Aorta (tissue), 5 donors: Measurements from ENCODE around the gene CTNND1. TPM values are rescaled to one million over a fixed set of nuclear protein-coding genes. Genes with fewer than 3 reads are reported as not detected.

Source experiments
- ATAC-seq: fragments of 200-7000 bp; cut with Tn5 transposase; one replicate; pipeline ENCODE4 v1.9.1; 2022; ENCODE audit warnings: moderate library complexity; ENCODE audit not compliant: low FRiP score
- DNase-seq, 2 donors: peaks; one replicate each; pipeline ENCODE4 v3.0.0-alpha.2; 2020
- H3K27ac ChIP-seq, 2 donors: one replicate each; pipeline ENCODE4 v1.5.1; 2013; ENCODE audit warnings: low read length in 2 of 2, mild to moderate bottlenecking in 2 of 2, moderate library complexity in 2 of 2, control low read depth in 1 of 2, inconsistent platforms in 1 of 2, low read depth in 1 of 2
- H3K27me3 ChIP-seq, 2 donors: one replicate each; pipeline ENCODE4 v1.6.1; 2013; ENCODE audit warnings: control low read depth in 1 of 2, low read length in 1 of 2, mild to moderate bottlenecking in 1 of 2, moderate library complexity in 1 of 2; ENCODE audit not compliant: insufficient read depth in 2 of 2, control insufficient read depth in 1 of 2
- H3K36me3 ChIP-seq, 2 donors: one replicate each; pipeline ENCODE4 v1.6.1; 2013; ENCODE audit warnings: control low read depth in 1 of 2, low read length in 1 of 2, mild to moderate bottlenecking in 1 of 2; ENCODE audit not compliant: insufficient read depth in 2 of 2, control insufficient read depth in 1 of 2
- H3K4me1 ChIP-seq, 2 donors: one replicate each; pipeline ENCODE4 v1.6.1; 2013; ENCODE audit warnings: low read length in 2 of 2, control low read depth in 1 of 2, mild to moderate bottlenecking in 1 of 2, moderate library complexity in 1 of 2; ENCODE audit not compliant: insufficient read depth in 2 of 2, control insufficient read depth in 1 of 2
- H3K4me3 ChIP-seq, 2 donors: one replicate each; pipeline ENCODE4 v1.5.1; 2013; ENCODE audit warnings: low read length in 2 of 2, control low read depth in 1 of 2, mild to moderate bottlenecking in 1 of 2
- H3K9me3 ChIP-seq: one replicate; pipeline ENCODE4 v1.6.1; 2013; ENCODE audit warnings: mild to moderate bottlenecking, low read length; ENCODE audit not compliant: control insufficient read depth
- WGBS, 2 donors: extraction: QIAGEN DNeasy Blood & Tissue Kit; methylation state at CpG; one replicate each; pipeline ENCODE4 v1.1.7; 2013; 5-methylcytosine and 5-hydroxymethylcytosine counted together
- intact Hi-C, 2 donors: fragments of 100-400 bp; cut with DNase I; formaldehyde crosslinking; loops; one replicate each; pipeline versions ENCODE4 v1.14.2 to v1.15.0; 2022
- polyA plus RNA-seq, 2 donors: library from polyadenylated mRNA; stranded (reverse); fragments of 200-250 nt; gene quantifications; one replicate each; pipeline ENCODE4 v1.2.3, GENCODE V29; 2013
- total RNA-seq, 2 donors: library from RNA; stranded (reverse); fragmentation: NEBNext Ultra II Directional; extraction: Animal tissue kit (Norgen Biotek cat#: 25700); gene quantifications; one replicate each; pipeline ENCODE4 v1.2.1, GENCODE V29; 2021
- donor health status: healthy with polysubstance abuse.
- donor health status: Bipolar disorder and iron deficiency.
- donor health status: DM: no; HTN: no; CAD: no.
- donor health status: DM: no; HTN: no; CAD: no.
- donor health status: DM: yes; HTN: yes; CAD: no.

Gene CTNND1
- total and polyA plus RNA-seq, 4 donors, result 31.6 to 213 (median 101) TPM

- Histone ChIP-seq H3K36me3 (peaks cover 1 to 3% of the 10 kb centered on the region in 2 donors), H3K27ac (no peak overlapping the region), H3K4me1 (no peaks in the 10 kb centered on the region), H3K27me3 (no peaks in the 10 kb centered on the region), H3K9me3 (no peaks in the 10 kb centered on the region), H3K4me3 (no peak overlapping the region)
- WGBS, 2 donors, result 67 to 80% methylated on average over 3 of the region's 3 CpGs
- intact Hi-C loops, result no loop called here
- DNase-seq, result no peak
- no peak for ATAC-seq
Measured at GRCh38 chr11:57735619-57736298, 25.8 kb upstream of the CTNND1 start.

DNA sequence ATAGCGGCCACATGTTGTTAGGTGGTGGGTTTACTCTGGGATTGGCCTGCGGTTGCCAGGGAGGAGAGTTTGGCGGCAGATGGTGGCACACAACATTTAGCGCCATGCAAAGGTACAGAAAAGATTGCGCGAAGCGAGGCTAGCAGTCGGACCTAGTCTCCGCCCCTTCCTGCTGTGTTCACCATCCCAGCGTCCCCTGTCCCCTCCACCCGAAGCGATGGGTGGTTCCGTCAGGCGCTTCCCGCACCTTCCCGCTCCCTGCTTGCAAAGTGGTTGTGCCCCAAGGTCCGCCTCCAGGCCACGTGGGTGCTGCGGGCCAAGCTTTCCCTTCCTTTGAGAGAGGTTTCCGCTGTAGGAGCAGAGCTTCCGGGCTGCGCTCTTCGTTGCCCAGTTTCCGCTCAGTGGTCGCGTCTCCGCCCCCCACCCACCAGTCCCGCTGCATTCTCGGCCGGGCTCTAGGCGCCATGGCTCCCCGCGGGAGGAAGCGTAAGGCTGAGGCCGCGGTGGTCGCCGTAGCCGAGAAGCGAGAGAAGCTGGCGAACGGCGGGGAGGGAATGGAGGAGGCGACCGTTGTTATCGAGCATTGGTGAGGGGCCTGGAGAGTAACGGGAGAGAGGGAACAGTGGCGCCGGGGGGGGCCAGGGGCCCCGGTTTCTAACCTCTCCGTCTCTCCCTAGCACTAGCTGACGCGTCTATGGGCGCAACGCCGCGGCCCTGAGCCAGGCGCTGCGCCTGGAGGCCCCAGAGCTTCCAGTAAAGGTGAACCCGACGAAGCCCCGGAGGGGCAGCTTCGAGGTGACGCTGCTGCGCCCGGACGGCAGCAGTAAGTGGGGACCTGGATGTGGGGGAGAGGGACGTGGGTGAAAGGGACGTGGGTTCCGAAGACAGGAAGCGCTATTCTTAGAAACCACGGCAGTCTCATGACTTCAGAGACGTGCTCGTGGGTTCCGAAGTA, 20.2 kb upstream of the CTNND1 start, which contains the start of gene SELENOH:
Gene SELENOH, plus strand, starts transcription at position 360 of the 955 bp plus-strand sequence. Its CDS starts 105 bp downstream, at position 465.
- intact Hi-C loops, result loop anchor here in 1 of 2 donors (2.0 kb wide), 2 partner anchors 29 to 57 kb away; partner anchors contain the start of genes MED19 and TMX2
- Histone ChIP-seq H3K27ac (peak within 1 kb of the TSS; percentile 46 to 94), H3K36me3 (peaks cover 0 to 3% of the 10 kb centered on the region in 2 donors), H3K4me1 (no peaks in the 10 kb centered on the region), H3K4me3 (peak within 1 kb of the TSS; percentile 67 to 69), H3K27me3 (no peaks in the 10 kb centered on the region), H3K9me3 (no peaks in the 10 kb centered on the region)
- DNase-seq (peak; percentile 98), ATAC-seq (peak; percentile 98)
- whole genome bisulfite sequencing, 2 donors, result 0% methylated on average over 65 to 75 of the region's 75 CpGs

GRCh38 chr11:57742087-57742452, 19.5 kb upstream of the CTNND1 start:
- intact Hi-C loops, result loop anchor here in 1 of 2 donors (2.0 kb wide), 1 partner anchor 57 kb away; no protein-coding TSS in a partner anchor
- WGBS, 2 donors, result 4% methylated on average over 10 of the region's 10 CpGs
- ATAC-seq (no peak), DNase-seq (no peak)
- H3K4me1 ChIP-seq, result no peaks in the 10 kb centered on the region
- H3K4me3 ChIP-seq, result peak overlapping the region; percentile 37 to 69
- H3K27me3 ChIP-seq, result no peaks in the 10 kb centered on the region
- peak overlapping the region in 1 of 2 donors; percentile 94 for H3K27ac ChIP-seq
- H3K9me3 ChIP-seq, result no peaks in the 10 kb centered on the region
- H3K36me3 ChIP-seq, result peaks cover 0 to 3% of the 10 kb centered on the region in 2 donors

DNA sequence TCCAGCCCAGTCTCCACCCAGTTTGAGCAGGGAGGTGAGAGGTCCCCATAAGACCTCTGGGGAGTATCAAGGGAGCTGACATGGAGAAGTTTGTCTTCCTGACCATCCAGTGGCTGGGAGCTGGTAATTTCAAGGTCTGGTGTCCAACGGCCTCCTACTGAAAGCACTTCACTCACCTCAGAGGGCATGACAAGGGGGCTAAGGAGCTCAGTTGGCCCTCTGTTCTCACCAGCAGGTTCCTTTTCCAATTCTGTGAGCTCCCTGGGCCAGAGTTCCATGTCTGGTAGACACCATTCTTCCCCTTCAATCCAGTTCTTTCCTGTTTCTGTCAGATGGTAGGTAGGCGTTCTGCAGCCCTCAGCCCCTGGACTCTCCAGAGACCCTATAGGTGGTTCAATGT, 17.2 kb upstream of the CTNND1 start:
- WGBS, 2 donors, result 83 to 86% methylated on average over 2 of the region's 2 CpGs
- Histone ChIP-seq H3K9me3 (no peaks in the 10 kb centered on the region), H3K27ac (no peak overlapping the region), H3K4me1 (no peaks in the 10 kb centered on the region), H3K36me3 (no peaks in the 10 kb centered on the region), H3K27me3 (no peaks in the 10 kb centered on the region), H3K4me3 (no peak overlapping the region)
- intact Hi-C loops, result no loop called here
- ATAC-seq, result no peak
- no peak for DNase-seq

- H3K36me3 ChIP-seq, result no peaks in the 10 kb centered on the region
- intact Hi-C loops, result no loop called here
- ATAC-seq, result no peak
Measured at GRCh38 chr11:57745206-57745605, 16.4 kb upstream of the CTNND1 start.

GRCh38 chr11:57746920-57747319, 14.7 kb upstream of the CTNND1 start:
- no peak for ATAC-seq
- no peak overlapping the region for H3K4me3 ChIP-seq
- intact Hi-C loops, result no loop called here
- H3K27me3 ChIP-seq, result no peaks in the 10 kb centered on the region
- WGBS, 2 donors, result 81 to 82% methylated on average over 1 of the region's 1 CpG
- H3K36me3 ChIP-seq, result no peaks in the 10 kb centered on the region
- H3K27ac ChIP-seq, result no peak overlapping the region
- H3K9me3 ChIP-seq, result no peaks in the 10 kb centered on the region
- DNase-seq, result no peak
- H3K4me1 ChIP-seq, result no peaks in the 10 kb centered on the region

More at GRCh38 chr11:57745206-57745605, 16.4 kb upstream of the CTNND1 start:
- WGBS, 2 donors, result 79 to 82% methylated on average over 5 of the region's 5 CpGs
- Histone ChIP-seq H3K27me3 (no peaks in the 10 kb centered on the region), H3K4me1 (no peaks in the 10 kb centered on the region), H3K9me3 (no peaks in the 10 kb centered on the region), H3K4me3 (no peak overlapping the region), H3K27ac (no peak overlapping the region)
- DNase-seq, result no peak

- Histone ChIP-seq H3K9me3 (no peaks in the 10 kb centered on the region), H3K4me3 (no peak overlapping the region), H3K27ac (no peak overlapping the region), H3K4me1 (no peaks in the 10 kb centered on the region), H3K36me3 (no peaks in the 10 kb centered on the region), H3K27me3 (no peaks in the 10 kb centered on the region)
- ATAC-seq, result no peak
- intact Hi-C loops, result no loop called here
- no peak for DNase-seq
Measured at GRCh38 chr11:57751176-57751575, 10.4 kb upstream of the CTNND1 start.

DNA sequence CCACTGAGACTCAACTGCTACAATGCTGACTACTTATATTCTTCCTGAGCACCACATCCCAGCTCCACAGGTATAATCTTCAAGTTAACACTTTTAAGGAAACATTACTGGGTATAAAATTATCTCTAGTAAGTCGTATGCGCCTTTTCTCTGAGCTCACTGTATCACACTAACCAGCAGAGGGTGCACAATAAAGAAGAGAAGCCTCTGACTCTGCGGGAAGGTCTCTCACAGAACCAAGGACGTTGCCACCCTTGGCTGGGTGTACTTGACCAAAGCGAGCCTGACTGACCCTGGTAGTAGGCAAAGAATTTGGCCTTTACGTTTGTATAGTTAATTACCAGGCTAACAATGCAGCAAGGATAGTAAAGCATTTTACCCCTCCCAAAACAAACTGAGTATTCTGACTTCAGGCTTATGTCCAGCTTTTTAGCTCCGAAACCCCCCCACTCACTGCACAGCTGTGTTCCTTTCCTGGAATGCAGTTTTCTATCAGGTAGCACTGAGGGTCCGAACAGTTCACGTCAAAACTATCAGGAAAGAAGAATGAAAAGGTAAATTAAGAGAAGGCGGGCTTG, 9.8 kb upstream of the CTNND1 start, which contains the start of gene BTBD18:
Gene BTBD18, minus strand, starts transcription at position 144 of the 578 bp plus-strand sequence. CDS start 631 bp downstream, outside the sequence.
- 52 to 56% methylated on average over 10 of the region's 10 CpGs for WGBS, 2 donors
- Histone ChIP-seq H3K27me3 (no peaks in the 10 kb centered on the region), H3K4me3 (no peak within 1 kb of the TSS), H3K27ac (no peak within 1 kb of the TSS), H3K4me1 (no peaks in the 10 kb centered on the region), H3K36me3 (no peaks in the 10 kb centered on the region), H3K9me3 (no peaks in the 10 kb centered on the region)
- DNase-seq, result no peak
- ATAC-seq, result peak; percentile 63
- intact Hi-C loops, result no loop called here
